Cardiac fibroblast (primary cell): ENCODE measurements around the gene PRDM13.
"Not testable (repeated sequence)": the region's sequence is repeated elsewhere in the genome, so short reads cannot be mapped to it uniquely, and the experiment has no call there.

ENCODE experiments used
- DNase-seq, 2 donors: peaks; one replicate each; pipeline versions ENCODE4 v3.0.0 to v3.0.0-alpha.2; 2010; ENCODE audit warnings: low read depth in 2 of 2
- H3K4me3 ChIP-seq, 2 donors: replicated peaks in 1 of 2; 1 replicate in 1 of 2; 2 replicates in 1 of 2; pipeline ENCODE4 v1.5.1; 2011; ENCODE audit warnings: low read depth in 2 of 2, low read length in 2 of 2, mild to moderate bottlenecking in 2 of 2, moderate library complexity in 1 of 2
- TF ChIP-seq, protein P1 (sequence below): IDR thresholded peaks from one replicate; pipeline ENCODE4 v1.5.1; 2011; ENCODE audit warnings: low read depth, mild to moderate bottlenecking, low read length, inconsistent platforms

The PRDM13 gene

DNA sequence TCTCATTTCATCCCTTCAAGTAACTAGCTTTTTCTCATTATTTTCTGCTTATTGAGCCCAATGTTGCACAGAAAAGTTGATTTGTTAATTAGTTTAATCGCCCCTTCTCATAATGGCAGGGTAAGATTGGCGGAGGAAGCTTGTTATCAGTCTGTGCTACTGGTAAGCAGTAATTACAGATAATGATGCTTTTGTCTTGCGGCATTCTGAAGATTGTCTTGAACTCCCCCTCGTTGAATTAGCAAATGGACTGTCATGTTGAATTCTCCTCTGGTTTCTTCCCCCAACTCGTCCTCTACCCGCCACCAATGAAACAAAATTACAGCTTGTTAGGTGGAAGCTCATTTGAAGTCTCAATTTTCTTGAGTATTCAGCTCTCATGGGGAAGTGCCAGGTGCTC lies 39.4 kb downstream of the PRDM13 start:
- DNase-seq = no peak
- TF ChIP-seq, protein P1, sequence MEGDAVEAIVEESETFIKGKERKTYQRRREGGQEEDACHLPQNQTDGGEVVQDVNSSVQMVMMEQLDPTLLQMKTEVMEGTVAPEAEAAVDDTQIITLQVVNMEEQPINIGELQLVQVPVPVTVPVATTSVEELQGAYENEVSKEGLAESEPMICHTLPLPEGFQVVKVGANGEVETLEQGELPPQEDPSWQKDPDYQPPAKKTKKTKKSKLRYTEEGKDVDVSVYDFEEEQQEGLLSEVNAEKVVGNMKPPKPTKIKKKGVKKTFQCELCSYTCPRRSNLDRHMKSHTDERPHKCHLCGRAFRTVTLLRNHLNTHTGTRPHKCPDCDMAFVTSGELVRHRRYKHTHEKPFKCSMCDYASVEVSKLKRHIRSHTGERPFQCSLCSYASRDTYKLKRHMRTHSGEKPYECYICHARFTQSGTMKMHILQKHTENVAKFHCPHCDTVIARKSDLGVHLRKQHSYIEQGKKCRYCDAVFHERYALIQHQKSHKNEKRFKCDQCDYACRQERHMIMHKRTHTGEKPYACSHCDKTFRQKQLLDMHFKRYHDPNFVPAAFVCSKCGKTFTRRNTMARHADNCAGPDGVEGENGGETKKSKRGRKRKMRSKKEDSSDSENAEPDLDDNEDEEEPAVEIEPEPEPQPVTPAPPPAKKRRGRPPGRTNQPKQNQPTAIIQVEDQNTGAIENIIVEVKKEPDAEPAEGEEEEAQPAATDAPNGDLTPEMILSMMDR = no peak
- H3K4me3 ChIP-seq = no peak overlapping the region

DNA sequence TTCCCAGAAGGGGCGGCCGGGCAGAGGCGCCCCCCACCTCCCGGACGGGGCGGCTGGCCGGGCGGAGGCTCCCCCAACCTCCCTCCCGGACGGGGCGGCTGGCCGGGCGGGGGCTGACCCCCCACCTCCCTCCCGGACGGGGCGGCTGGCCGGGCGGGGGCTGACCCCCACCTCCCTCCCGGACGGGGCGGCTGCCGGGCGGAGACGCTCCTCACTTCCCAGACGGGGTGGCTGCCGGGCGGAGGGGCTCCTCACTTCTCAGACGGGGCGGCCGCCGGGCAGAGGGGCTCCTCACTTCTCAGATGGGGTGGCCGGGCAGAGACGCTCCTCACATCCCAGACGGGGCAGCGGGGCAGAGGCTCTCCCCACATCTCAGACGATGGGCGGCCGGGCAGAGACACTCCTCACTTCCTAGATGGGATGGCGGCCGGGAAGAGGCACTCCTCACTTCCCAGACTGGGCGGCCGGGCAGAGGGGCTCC lies 43.5 kb downstream of the PRDM13 start:
- H3K4me3 ChIP-seq, DNase-seq: not testable (repeated sequence)

DNA sequence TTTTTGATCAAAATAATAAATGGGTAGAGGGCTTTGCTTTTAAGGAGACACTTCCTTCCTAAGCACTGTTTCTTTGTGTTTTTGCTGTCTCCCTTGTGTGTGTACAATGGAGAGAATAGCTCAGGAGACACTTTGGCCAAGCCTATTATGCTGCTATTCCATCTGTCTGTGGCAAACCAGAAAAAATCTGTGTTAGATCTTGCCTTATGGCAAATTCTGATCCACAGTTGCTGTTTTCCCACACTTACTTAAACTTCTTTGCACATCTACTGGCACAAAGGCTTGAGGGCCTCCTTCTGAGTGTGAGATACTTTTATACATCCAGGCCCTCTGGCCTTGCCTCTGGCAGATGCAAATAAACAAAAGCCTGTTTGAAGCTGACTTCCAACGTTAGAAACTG lies 53.6 kb downstream of the PRDM13 start:
- no peak for DNase-seq
- TF ChIP-seq, protein P1 = no peak
- no peak overlapping the region for H3K4me3 ChIP-seq

DNA sequence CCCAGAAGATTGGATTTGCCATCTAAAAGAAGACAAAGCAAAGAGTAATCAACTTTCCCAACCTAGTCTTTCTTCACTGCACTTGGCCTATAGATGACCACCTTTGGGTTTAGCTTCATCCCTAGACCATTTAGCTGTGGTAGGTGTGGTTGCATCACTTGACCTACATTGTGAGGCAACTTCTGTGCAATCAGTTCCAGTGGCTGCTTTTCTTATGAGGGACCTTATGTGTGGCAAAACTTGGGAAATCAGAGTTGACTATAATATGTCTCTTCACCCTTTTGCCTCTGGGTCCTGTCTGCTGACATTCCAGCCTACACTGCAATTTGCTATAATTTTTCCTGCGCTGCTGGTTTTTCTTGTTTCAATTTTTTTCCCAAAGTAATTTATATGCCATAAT lies 55.2 kb downstream of the PRDM13 start:
- no peak for DNase-seq
- TF ChIP-seq, protein P1 = no peak
- no peak overlapping the region for H3K4me3 ChIP-seq

DNA sequence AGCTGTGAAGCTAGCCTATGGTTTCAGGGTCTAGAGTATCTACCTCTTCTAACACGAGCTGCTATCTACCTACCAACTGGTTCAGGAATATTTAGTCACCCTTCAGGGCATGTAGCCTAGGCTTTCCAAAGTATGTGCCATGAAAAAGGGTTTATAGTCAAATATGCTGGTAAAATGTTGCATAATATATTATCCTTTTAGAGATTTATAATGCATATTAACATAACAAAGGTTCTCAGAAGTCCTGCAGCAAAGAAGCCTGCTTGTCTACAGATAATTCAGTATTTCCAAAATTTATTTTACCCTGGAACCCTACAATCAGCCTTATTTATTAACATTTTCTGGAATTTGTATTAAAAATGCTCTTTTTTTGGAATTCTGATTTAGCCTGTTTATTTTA lies 56.0 kb downstream of the PRDM13 start:
- no peak for DNase-seq
- TF ChIP-seq, protein P1 = no peak
- no peak overlapping the region for H3K4me3 ChIP-seq
